ENCODE results near the gene ETV6. TPM values are rescaled to one million over a fixed set of nuclear protein-coding genes. Genes with fewer than 3 reads are reported as not detected.

ETV6 gene
- total RNA-seq, 2 experiments from 2014 or later, result 43.2 to 47.2 TPM

GRCh38 chr12:11763760-11764520 lies 114.5 kb downstream of the ETV6 start:
- CTCF ChIA-PET, result interaction anchor here (2.5 kb wide), 1 partner anchor 8 kb away, joined by 6 read pairs; no protein-coding TSS in a partner anchor
- POLR2A ChIA-PET, result interaction anchor here (1.4 kb wide), 1 partner anchor 114 kb away, joined by 4 read pairs; the partner anchor contains the start of gene ETV6

GRCh38 chr12:11764837-11765236 lies 115.4 kb downstream of the ETV6 start:
- ChIA-PET POLR2A (no interaction called here), CTCF (no interaction called here)

GRCh38 chr12:11765421-11765816 lies 115.9 kb downstream of the ETV6 start:
- CTCF ChIA-PET, result interaction anchor here (0.7 to 1.3 kb wide), 3 partner anchors 34 to 110 kb away, joined by 3 read pairs; no protein-coding TSS in a partner anchor
- POLR2A ChIA-PET, result interaction anchor here (0.9 kb wide), 1 partner anchor 34 kb away, joined by 3 read pairs; no protein-coding TSS in a partner anchor

- ChIA-PET POLR2A (interaction anchor here (0.6 to 1.0 kb wide), 3 partner anchors 14 to 201 kb away, joined by 3 to 7 read pairs (median 4); no protein-coding TSS in a partner anchor), CTCF (interaction anchor here (0.7 to 1.4 kb wide), 5 partner anchors 9 to 109 kb away, joined by 3 to 5 read pairs (median 3); no protein-coding TSS in a partner anchor)
Observed at GRCh38 chr12:11765817-11766794, 116.6 kb downstream of the ETV6 start.

GRCh38 chr12:11767029-11767724 lies 117.7 kb downstream of the ETV6 start:
- POLR2A ChIA-PET, result interaction anchor here (0.6 to 1.0 kb wide), 2 partner anchors 13 to 200 kb away, joined by 4 to 7 read pairs; no protein-coding TSS in a partner anchor
- CTCF ChIA-PET, result interaction anchor here (0.7 to 1.4 kb wide), 2 partner anchors 8 to 93 kb away, joined by 3 to 5 read pairs; no protein-coding TSS in a partner anchor

GRCh38 chr12:11767798-11768197 lies 118.3 kb downstream of the ETV6 start:
- CTCF ChIA-PET, result no interaction called here
- POLR2A ChIA-PET, result no interaction called here

GRCh38 chr12:11768233-11768965 lies 118.9 kb downstream of the ETV6 start:
- CTCF ChIA-PET, result no interaction called here
- POLR2A ChIA-PET, result no interaction called here

GRCh38 chr12:11769723-11770514 lies 120.4 kb downstream of the ETV6 start:
- ChIA-PET CTCF (no interaction called here), POLR2A (no interaction called here)

GRCh38 chr12:11771356-11771755 lies 121.9 kb downstream of the ETV6 start:
- POLR2A ChIA-PET, result interaction anchor here (1.0 to 1.3 kb wide), 2 partner anchors 9 to 239 kb away, joined by 4 read pairs; no protein-coding TSS in a partner anchor
- CTCF ChIA-PET, result interaction anchor here (1.3 kb wide), 1 partner anchor 9 kb away, joined by 6 read pairs; no protein-coding TSS in a partner anchor

GRCh38 chr12:11771895-11772502 lies 122.5 kb downstream of the ETV6 start:
- ChIA-PET POLR2A (interaction anchor here (1.0 to 1.3 kb wide), 2 partner anchors 9 to 238 kb away, joined by 4 read pairs; no protein-coding TSS in a partner anchor), CTCF (interaction anchor here (1.1 to 1.3 kb wide), 2 partner anchors 9 to 14 kb away, joined by 3 to 6 read pairs; no protein-coding TSS in a partner anchor)

- ChIA-PET POLR2A (interaction anchor here (0.6 kb wide), 1 partner anchor 240 kb away, joined by 4 read pairs; no protein-coding TSS in a partner anchor), CTCF (interaction anchor here (1.8 kb wide), 1 partner anchor 8 kb away, joined by 5 read pairs; no protein-coding TSS in a partner anchor)
Observed at GRCh38 chr12:11773889-11774677, 124.6 kb downstream of the ETV6 start.

- ChIA-PET POLR2A (no interaction called here), CTCF (interaction anchor here (1.8 kb wide), 1 partner anchor 8 kb away, joined by 5 read pairs; no protein-coding TSS in a partner anchor)
Observed at GRCh38 chr12:11774821-11775220, 125.3 kb downstream of the ETV6 start.

GRCh38 chr12:11776316-11776715 lies 126.8 kb downstream of the ETV6 start:
- CTCF ChIA-PET, result no interaction called here

GRCh38 chr12:11777451-11777850 lies 128.0 kb downstream of the ETV6 start:
- ChIA-PET POLR2A (no interaction called here), CTCF (no interaction called here)

More at GRCh38 chr12:11776316-11776715, 126.8 kb downstream of the ETV6 start:
- POLR2A ChIA-PET, result no interaction called here

- POLR2A ChIA-PET, result no interaction called here
Observed at GRCh38 chr12:11777962-11778361, 128.5 kb downstream of the ETV6 start.

More at GRCh38 chr12:11777962-11778361, 128.5 kb downstream of the ETV6 start:
- CTCF ChIA-PET, result interaction anchor here (0.5 kb wide), 1 partner anchor 127 kb away, joined by 3 read pairs; no protein-coding TSS in a partner anchor

Data from activated CD8-positive, alpha-beta memory T cell treated with anti-CD3 and anti-CD28 coated beads for 36 hours (primary cell).